HL-60 (cell line): ENCODE data around the gene FBXO38.

Experiments used
- DNase-seq, 2 experiments: peaks; one replicate each; pipeline ENCODE4 v3.0.0-alpha.2; 2010 to 2020; ENCODE audit warnings: low read depth in 1 of 2, low spot score in 1 of 2
- H3K27ac ChIP-seq: fragments of 250-450 bp; sonication (Bioruptor Pico); replicated peaks from 2 replicates; pipeline ENCODE4 v1.5.1; 2020; ENCODE audit warnings: mild to moderate bottlenecking, moderate library complexity
- H3K27me3 ChIP-seq: fragments of 250-450 bp; sonication (Bioruptor Pico); 2 replicates; pipeline ENCODE4 v1.5.1; 2021; ENCODE audit warnings: mild to moderate bottlenecking, moderate library complexity; ENCODE audit not compliant: insufficient read depth, poor library complexity, severe bottlenecking
- H3K4me3 ChIP-seq: replicated peaks from 2 replicates; pipeline ENCODE4 v1.5.1; 2011; ENCODE audit warnings: mild to moderate bottlenecking, control low read depth, low read length; ENCODE audit not compliant: insufficient read depth
- CTCF ChIP-seq: IDR thresholded peaks from one replicate; pipeline ENCODE4 v1.5.1; 2011; ENCODE audit warnings: low read length, control low read depth, inconsistent platforms; ENCODE audit not compliant: insufficient read depth
- GABPA ChIP-seq: IDR thresholded peaks from 2 replicates; pipeline ENCODE4 v1.6.1; 2012; ENCODE audit warnings: low read depth
- POLR2AphosphoS5 ChIP-seq: IDR thresholded peaks from 2 replicates; pipeline ENCODE4 v1.6.1; 2012; ENCODE audit warnings: low read depth
- REST ChIP-seq: IDR thresholded peaks from 2 replicates; pipeline ENCODE4 v1.6.1; 2012; ENCODE audit warnings: low read depth; ENCODE audit not compliant: insufficient replicate concordance
- SPI1 ChIP-seq: IDR thresholded peaks from 2 replicates; pipeline ENCODE4 v1.6.1; 2012; ENCODE audit warnings: low read depth, mild to moderate bottlenecking, borderline replicate concordance

Gene FBXO38

GRCh38 chr5:148384380-148384737 lies 601 bp downstream of the FBXO38 start:
- Histone ChIP-seq H3K27ac (peak overlapping the region; percentile 93), H3K4me3 (peak overlapping the region; percentile 79), H3K27me3 (no peaks in the 10 kb centered on the region)
- TF ChIP-seq GABPA (no peak), POLR2AphosphoS5 (no peak), REST (no peak), CTCF (no peak), SPI1 (no peak)
- DNase-seq = no peak

GRCh38 chr5:148385094-148385493 lies 1.3 kb downstream of the FBXO38 start:
- Histone ChIP-seq H3K27ac (no peak overlapping the region), H3K4me3 (no peak overlapping the region), H3K27me3 (no peaks in the 10 kb centered on the region)
- TF ChIP-seq CTCF (no peak), SPI1 (no peak), POLR2AphosphoS5 (no peak), REST (no peak), GABPA (no peak)
- DNase-seq = no peak

GRCh38 chr5:148386041-148386440 lies 2.3 kb downstream of the FBXO38 start:
- no peak overlapping the region for H3K4me3 ChIP-seq
- TF ChIP-seq CTCF = no peak

GRCh38 chr5:148387325-148387724 lies 3.6 kb downstream of the FBXO38 start:
- DNase-seq = no peak
- TF ChIP-seq SPI1 (no peak), REST (no peak), CTCF (no peak), POLR2AphosphoS5 (no peak), GABPA (no peak)
- no peak overlapping the region for H3K27ac ChIP-seq
- no peaks in the 10 kb centered on the region for H3K27me3 ChIP-seq
- H3K4me3 ChIP-seq = no peak overlapping the region

More at GRCh38 chr5:148386041-148386440, 2.3 kb downstream of the FBXO38 start:
- no peak for DNase-seq
- Histone ChIP-seq H3K27me3 (no peaks in the 10 kb centered on the region), H3K27ac (no peak overlapping the region)
